ENCODE measurements around the gene PTPN5.

PTPN5 gene

DNA sequence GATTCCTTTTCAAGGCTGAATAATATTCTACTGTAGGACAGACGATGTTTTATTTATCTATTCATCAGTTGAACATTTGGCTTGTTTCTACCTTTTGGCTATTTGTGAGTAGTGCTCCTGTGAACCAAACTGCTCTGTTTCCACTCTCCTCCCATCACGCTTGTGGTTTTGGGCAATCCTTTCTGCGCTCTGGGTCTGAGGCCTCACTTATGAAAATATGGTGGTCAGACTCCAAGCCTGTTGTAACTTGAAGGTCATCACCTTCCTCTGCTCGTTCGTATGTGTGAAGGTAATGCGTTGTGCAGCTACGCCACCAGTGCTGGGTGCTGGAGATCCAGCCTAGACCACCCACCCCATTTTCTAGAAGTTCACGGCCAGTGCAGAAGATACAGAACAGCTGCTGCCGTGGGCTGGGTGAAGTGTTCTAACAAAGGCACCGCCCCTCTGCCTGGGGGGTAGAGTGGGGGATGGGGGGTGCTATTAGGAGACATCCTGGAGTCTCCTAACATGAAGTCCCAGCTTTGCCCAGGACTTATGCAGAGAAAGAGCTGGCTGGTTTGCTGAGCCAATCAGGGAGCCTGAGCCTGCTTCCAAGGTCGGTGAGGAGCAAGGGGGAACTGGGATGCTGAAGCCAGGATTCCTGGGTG lies 21.0 kb downstream of the PTPN5 start:
- H3K27me3 ChIP-seq (ENCODE audit: control insufficient read depth, insufficient read depth, low read length): no peaks in the 10 kb centered on the region
- H3K79me2 ChIP-seq: no peaks in the 10 kb centered on the region
- H2AFZ ChIP-seq: no peak overlapping the region
- TF ChIP-seq, protein P1, sequence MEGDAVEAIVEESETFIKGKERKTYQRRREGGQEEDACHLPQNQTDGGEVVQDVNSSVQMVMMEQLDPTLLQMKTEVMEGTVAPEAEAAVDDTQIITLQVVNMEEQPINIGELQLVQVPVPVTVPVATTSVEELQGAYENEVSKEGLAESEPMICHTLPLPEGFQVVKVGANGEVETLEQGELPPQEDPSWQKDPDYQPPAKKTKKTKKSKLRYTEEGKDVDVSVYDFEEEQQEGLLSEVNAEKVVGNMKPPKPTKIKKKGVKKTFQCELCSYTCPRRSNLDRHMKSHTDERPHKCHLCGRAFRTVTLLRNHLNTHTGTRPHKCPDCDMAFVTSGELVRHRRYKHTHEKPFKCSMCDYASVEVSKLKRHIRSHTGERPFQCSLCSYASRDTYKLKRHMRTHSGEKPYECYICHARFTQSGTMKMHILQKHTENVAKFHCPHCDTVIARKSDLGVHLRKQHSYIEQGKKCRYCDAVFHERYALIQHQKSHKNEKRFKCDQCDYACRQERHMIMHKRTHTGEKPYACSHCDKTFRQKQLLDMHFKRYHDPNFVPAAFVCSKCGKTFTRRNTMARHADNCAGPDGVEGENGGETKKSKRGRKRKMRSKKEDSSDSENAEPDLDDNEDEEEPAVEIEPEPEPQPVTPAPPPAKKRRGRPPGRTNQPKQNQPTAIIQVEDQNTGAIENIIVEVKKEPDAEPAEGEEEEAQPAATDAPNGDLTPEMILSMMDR (IDR thresholded peaks at IDR 0.05): no peak
- H3K4me1 ChIP-seq: no peaks in the 10 kb centered on the region
- no peak overlapping the region for H3K4me2 ChIP-seq (ENCODE audit: low read length)
- H3K36me3 ChIP-seq (ENCODE audit: control insufficient read depth, insufficient read depth, low read length): no peaks in the 10 kb centered on the region
- H3K9me3 ChIP-seq (ENCODE audit: control insufficient read depth, low read length): no peaks in the 10 kb centered on the region
- no peak overlapping the region for H3K27ac ChIP-seq
- H3K9ac ChIP-seq: no peak overlapping the region
- no peak overlapping the region for H3K4me3 ChIP-seq (ENCODE audit: low read depth, low read length)

DNA sequence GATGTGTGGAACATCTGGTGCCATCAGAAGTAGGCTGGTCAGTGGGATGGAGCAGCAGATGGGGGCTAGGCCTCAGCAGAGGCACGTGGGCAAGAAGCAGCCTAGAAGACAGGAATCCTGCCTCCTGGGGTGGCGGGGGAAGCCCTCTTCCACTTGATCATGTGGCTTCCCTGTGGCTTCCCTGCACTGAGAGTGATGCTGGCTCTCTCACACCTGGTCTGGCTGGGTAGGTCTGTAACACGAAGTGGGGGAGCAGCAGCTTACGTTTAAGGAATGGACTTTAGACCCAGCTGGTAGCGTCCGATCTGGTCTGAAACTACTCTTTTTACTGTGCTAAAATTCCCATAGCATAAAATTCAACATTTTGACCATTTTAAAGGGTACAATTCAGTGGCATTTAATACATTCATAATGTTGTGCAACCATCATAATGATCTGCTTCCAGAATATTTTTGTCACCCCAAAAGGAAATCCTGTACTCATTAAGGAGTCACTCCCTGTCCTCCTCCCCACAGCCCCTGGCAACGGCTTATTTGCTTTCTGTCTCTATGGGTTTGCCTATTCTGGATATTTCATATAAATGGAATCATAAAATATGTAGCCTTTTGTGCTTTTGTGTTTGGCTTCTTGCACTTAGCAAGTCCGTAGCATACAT lies 21.7 kb downstream of the PTPN5 start:
- no peak overlapping the region for H3K27ac ChIP-seq

DNA sequence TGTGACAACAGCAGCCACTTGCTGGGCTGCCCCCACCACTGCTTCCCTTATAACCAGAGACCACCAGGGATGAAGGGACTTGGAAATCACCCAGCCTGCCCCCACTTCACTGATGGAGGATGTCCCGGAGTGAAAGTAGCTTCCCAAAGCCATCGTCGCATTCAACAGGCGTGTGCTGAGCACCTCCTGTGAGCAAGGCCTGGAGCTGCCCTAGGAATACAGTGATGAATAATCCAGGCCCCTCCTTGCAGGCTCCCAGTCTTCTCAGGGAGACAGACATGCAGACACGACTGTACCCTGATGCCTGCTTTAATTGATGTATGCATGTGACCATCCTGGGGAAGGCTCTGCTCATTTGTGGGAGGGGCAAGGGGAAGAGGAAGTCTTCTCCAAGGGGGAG lies 22.6 kb downstream of the PTPN5 start:
- no peaks in the 10 kb centered on the region for H3K36me3 ChIP-seq (ENCODE audit: control insufficient read depth, insufficient read depth, low read length)

More for the DNA sequence above, 21.7 kb downstream of the PTPN5 start:
- no peak overlapping the region for H2AFZ ChIP-seq
- H3K4me3 ChIP-seq (ENCODE audit: low read depth, low read length): no peak overlapping the region
- no peaks in the 10 kb centered on the region for H3K9me3 ChIP-seq (ENCODE audit: control insufficient read depth, low read length)
- H3K4me1 ChIP-seq: no peaks in the 10 kb centered on the region
- H3K27me3 ChIP-seq (ENCODE audit: control insufficient read depth, insufficient read depth, low read length): no peaks in the 10 kb centered on the region
- no peak overlapping the region for H3K4me2 ChIP-seq (ENCODE audit: low read length)
- no peaks in the 10 kb centered on the region for H3K36me3 ChIP-seq (ENCODE audit: control insufficient read depth, insufficient read depth, low read length)
- TF ChIP-seq, protein P1 (IDR thresholded peaks at IDR 0.05): no peak
- no peak overlapping the region for H3K9ac ChIP-seq
- H3K79me2 ChIP-seq: no peaks in the 10 kb centered on the region

DNA sequence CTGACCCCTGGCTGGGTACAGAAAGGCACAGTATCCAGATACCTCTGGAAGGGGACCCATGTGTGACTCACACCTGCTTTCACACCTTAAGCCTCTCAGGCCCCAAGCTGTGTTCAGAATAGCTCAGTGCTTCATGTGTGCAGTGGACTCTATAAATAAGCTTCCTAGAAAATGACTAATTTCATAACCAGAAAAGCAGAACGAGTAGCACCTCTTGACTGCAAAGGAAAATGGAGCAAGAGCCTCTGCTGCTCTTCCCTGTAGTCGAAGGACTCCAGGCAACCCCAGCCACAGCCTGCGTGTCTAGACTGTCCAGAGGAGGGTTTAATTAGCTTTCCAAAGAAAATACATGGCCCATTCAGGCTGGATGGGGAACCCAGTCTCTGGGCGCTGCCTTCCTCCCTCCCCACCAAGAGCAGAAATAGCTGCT lies 23.1 kb downstream of the PTPN5 start:
- TF ChIP-seq, protein P1 (IDR thresholded peaks at IDR 0.05): no peak

More for the DNA sequence above, 22.6 kb downstream of the PTPN5 start:
- Histone ChIP-seq H3K4me3 (ENCODE audit: low read depth, low read length) (no peak overlapping the region), H3K9ac (no peak overlapping the region), H2AFZ (no peak overlapping the region), H3K27me3 (ENCODE audit: control insufficient read depth, insufficient read depth, low read length) (no peaks in the 10 kb centered on the region), H3K9me3 (ENCODE audit: control insufficient read depth, low read length) (no peaks in the 10 kb centered on the region), H3K4me2 (ENCODE audit: low read length) (no peak overlapping the region), H3K79me2 (no peaks in the 10 kb centered on the region), H3K27ac (no peak overlapping the region), H3K4me1 (no peaks in the 10 kb centered on the region)
- TF ChIP-seq, protein P1 (IDR thresholded peaks at IDR 0.05): no peak

More for the DNA sequence above, 23.1 kb downstream of the PTPN5 start:
- no peak overlapping the region for H3K4me2 ChIP-seq (ENCODE audit: low read length)
- H3K27me3 ChIP-seq (ENCODE audit: control insufficient read depth, insufficient read depth, low read length): no peaks in the 10 kb centered on the region
- H3K79me2 ChIP-seq: no peaks in the 10 kb centered on the region
- no peak overlapping the region for H3K4me3 ChIP-seq (ENCODE audit: low read depth, low read length)
- H3K36me3 ChIP-seq (ENCODE audit: control insufficient read depth, insufficient read depth, low read length): no peaks in the 10 kb centered on the region
- no peaks in the 10 kb centered on the region for H3K9me3 ChIP-seq (ENCODE audit: control insufficient read depth, low read length)
- H3K9ac ChIP-seq: no peak overlapping the region
- H2AFZ ChIP-seq: no peak overlapping the region
- H3K4me1 ChIP-seq: no peaks in the 10 kb centered on the region
- H3K27ac ChIP-seq: no peak overlapping the region

Measured in parathyroid adenoma (tissue), 2 donors.